Measurements from ENCODE around the gene SEC14L1. TPM values are rescaled to one million over a fixed set of nuclear protein-coding genes. Genes with fewer than 3 reads are reported as not detected.

SEC14L1 gene
- total RNA-seq, 1 experiment from 2014 or later, result 50.6 TPM

- intact Hi-C loops (cut with micrococcal nuclease; ENCODE audit: unreplicated experiment), result loop anchor here (10.0 kb wide), 1 partner anchor 47 kb away; the partner anchor contains the start of gene SEC14L1
- DNase-seq, result no peak
- H3K4me3 Mint-ChIP-seq (ENCODE audit: low read depth, unreplicated experiment), result no peak overlapping the region
- H3K9me3 Mint-ChIP-seq (ENCODE audit: low read depth, unreplicated experiment), result no peaks in the 10 kb centered on the region
- no TSS peak for BruUV-seq (replicated peaks)
- no peak for TF ChIP-seq CTCF (IDR thresholded peaks at IDR 0.05; ENCODE audit: unreplicated experiment)
- H3K4me1 Mint-ChIP-seq (ENCODE audit: low read depth, unreplicated experiment), result peaks cover 6% of the 10 kb centered on the region
- CTCF ChIA-PET, result no interaction called here
- H3K27ac Mint-ChIP-seq (ENCODE audit: unreplicated experiment), result no peak overlapping the region
- peaks cover 43% of the 10 kb centered on the region for H3K36me3 Mint-ChIP-seq (ENCODE audit: insufficient read depth, unreplicated experiment)
- H3K27me3 Mint-ChIP-seq (ENCODE audit: unreplicated experiment), result no peaks in the 10 kb centered on the region
Measured at GRCh38 chr17:77097631-77098180, 43.1 kb upstream of the SEC14L1 start.

GRCh38 chr17:77098884-77099545, 41.8 kb upstream of the SEC14L1 start:
- BruUV-seq (replicated peaks), result no TSS peak
- intact Hi-C loops (cut with micrococcal nuclease; ENCODE audit: unreplicated experiment), result loop anchor here (10.0 kb wide), 1 partner anchor 46 kb away; the partner anchor contains the start of gene SEC14L1
- H3K9me3 Mint-ChIP-seq (ENCODE audit: low read depth, unreplicated experiment), result no peaks in the 10 kb centered on the region
- CTCF ChIA-PET, result interaction anchor here (1.0 kb wide), 1 partner anchor 47 kb away, joined by 3 read pairs; no protein-coding TSS in a partner anchor
- H3K36me3 Mint-ChIP-seq (ENCODE audit: insufficient read depth, unreplicated experiment), result peaks cover 32% of the 10 kb centered on the region
- H3K4me3 Mint-ChIP-seq (ENCODE audit: low read depth, unreplicated experiment), result no peak overlapping the region
- TF ChIP-seq CTCF (IDR thresholded peaks at IDR 0.05; ENCODE audit: unreplicated experiment), result no peak
- H3K27me3 Mint-ChIP-seq (ENCODE audit: unreplicated experiment), result no peaks in the 10 kb centered on the region
- H3K27ac Mint-ChIP-seq (ENCODE audit: unreplicated experiment), result no peak overlapping the region
- peaks cover 12% of the 10 kb centered on the region for H3K4me1 Mint-ChIP-seq (ENCODE audit: low read depth, unreplicated experiment)
- no peak for DNase-seq

- peak; percentile 71 for DNase-seq
Measured at GRCh38 chr17:77099997-77100396, 40.8 kb upstream of the SEC14L1 start.

More at GRCh38 chr17:77099997-77100396, 40.8 kb upstream of the SEC14L1 start:
- no peaks in the 10 kb centered on the region for H3K27me3 Mint-ChIP-seq (ENCODE audit: unreplicated experiment)
- no TSS peak for BruUV-seq (replicated peaks)
- peaks cover 27% of the 10 kb centered on the region for H3K36me3 Mint-ChIP-seq (ENCODE audit: insufficient read depth, unreplicated experiment)
- H3K4me3 Mint-ChIP-seq (ENCODE audit: low read depth, unreplicated experiment), result peak overlapping the region; percentile 58
- no peak for TF ChIP-seq CTCF (IDR thresholded peaks at IDR 0.05; ENCODE audit: unreplicated experiment)
- H3K27ac Mint-ChIP-seq (ENCODE audit: unreplicated experiment), result peak overlapping the region; percentile 90
- H3K4me1 Mint-ChIP-seq (ENCODE audit: low read depth, unreplicated experiment), result peaks cover 13% of the 10 kb centered on the region
- H3K9me3 Mint-ChIP-seq (ENCODE audit: low read depth, unreplicated experiment), result no peaks in the 10 kb centered on the region
- intact Hi-C loops (cut with micrococcal nuclease; ENCODE audit: unreplicated experiment), result loop anchor here (10.0 kb wide), 1 partner anchor 45 kb away; the partner anchor contains the start of gene SEC14L1
- CTCF ChIA-PET, result interaction anchor here (0.8 to 1.0 kb wide), 4 partner anchors 11 to 330 kb away, joined by 3 read pairs; no protein-coding TSS in a partner anchor
